ENCODE data around the gene POLG. TPM values are rescaled to one million over a fixed set of nuclear protein-coding genes. Genes with fewer than 3 reads are reported as not detected.

The POLG gene
- total RNA-seq, 2 experiments from 2014 or later = 80.2 to 93.7 TPM

- intact Hi-C loops (cut with micrococcal nuclease; ENCODE audit: unreplicated experiment) = no loop called here
- no peak overlapping the region for H3K4me3 ChIP-seq (ENCODE audit: low read depth, low read length, poor library complexity, severe bottlenecking)
- CTCF ChIA-PET (ENCODE audit: unreplicated experiment) = no interaction called here
- no peak for TF ChIP-seq CTCF (conservative IDR thresholded peaks at IDR 0.05; ENCODE audit: low read length)
- TF ChIP-seq EZH2phosphoT487 (IDR thresholded peaks at IDR 0.05; ENCODE audit: borderline replicate concordance, low read depth, low read length) = no peak
- H3K4me2 ChIP-seq (ENCODE audit: low read length) = no peak overlapping the region
- no peaks in the 10 kb centered on the region for H4K20me1 ChIP-seq (ENCODE audit: insufficient read depth, low read length)
- no peaks in the 10 kb centered on the region for H3K9me2 ChIP-seq (ENCODE audit: insufficient read depth, low read length)
- POLR2A ChIA-PET = interaction anchor here (0.5 kb wide), 1 partner anchor 48 kb away, joined by 3 read pairs; no protein-coding TSS in a partner anchor
- H3K79me2 ChIP-seq (ENCODE audit: insufficient read depth, low read depth, low read length) = no peaks in the 10 kb centered on the region
- no peaks in the 10 kb centered on the region for H3K9me3 ChIP-seq (ENCODE audit: low read length)
- no peak for DNase-seq (ENCODE audit: low spot score)
- no TSS peak for BruUV-seq (replicated peaks)
- no peak overlapping the region for H2AFZ ChIP-seq (ENCODE audit: low read length)
- no peaks in the 10 kb centered on the region for H3K4me1 ChIP-seq (ENCODE audit: insufficient read depth, low read length, poor library complexity, severe bottlenecking)
- no peaks in the 10 kb centered on the region for H3K36me3 ChIP-seq (ENCODE audit: insufficient read depth, low read length)
- no peak overlapping the region for H3K27ac ChIP-seq (ENCODE audit: low read depth, low read length, poor library complexity, severe bottlenecking)
These were observed 48.9 kb upstream of the POLG start for GRCh38 chr15:89383365-89384175.

GRCh38 chr15:89381888-89382686 lies 47.5 kb upstream of the POLG start:
- CTCF ChIA-PET (ENCODE audit: unreplicated experiment) = no interaction called here
- intact Hi-C loops (cut with micrococcal nuclease; ENCODE audit: unreplicated experiment) = no loop called here

More at GRCh38 chr15:89381888-89382686, 47.5 kb upstream of the POLG start:
- Histone ChIP-seq H2AFZ (ENCODE audit: low read length) (no peak overlapping the region), H3K79me2 (ENCODE audit: insufficient read depth, low read depth, low read length) (no peaks in the 10 kb centered on the region), H3K4me2 (ENCODE audit: low read length) (no peak overlapping the region), H3K4me3 (ENCODE audit: low read depth, low read length, poor library complexity, severe bottlenecking) (no peak overlapping the region), H3K4me1 (ENCODE audit: insufficient read depth, low read length, poor library complexity, severe bottlenecking) (no peaks in the 10 kb centered on the region), H3K9me2 (ENCODE audit: insufficient read depth, low read length) (no peaks in the 10 kb centered on the region), H3K9me3 (ENCODE audit: low read length) (no peaks in the 10 kb centered on the region), H3K36me3 (ENCODE audit: insufficient read depth, low read length) (no peaks in the 10 kb centered on the region), H4K20me1 (ENCODE audit: insufficient read depth, low read length) (no peaks in the 10 kb centered on the region), H3K27ac (ENCODE audit: low read depth, low read length, poor library complexity, severe bottlenecking) (no peak overlapping the region)
- POLR2A ChIA-PET = no interaction called here
- TF ChIP-seq CTCF (conservative IDR thresholded peaks at IDR 0.05; ENCODE audit: low read length) (no peak), EZH2phosphoT487 (IDR thresholded peaks at IDR 0.05; ENCODE audit: borderline replicate concordance, low read depth, low read length) (no peak)
- DNase-seq (ENCODE audit: low spot score) = no peak
- BruUV-seq (replicated peaks) = no TSS peak

Measured in OCI-LY7 (cell line).